ENCODE data around the gene MCU.
"Not testable (repeated sequence)": the region's sequence is repeated elsewhere in the genome, so short reads cannot be mapped to it uniquely, and the experiment has no call there.

Gene MCU

DNA sequence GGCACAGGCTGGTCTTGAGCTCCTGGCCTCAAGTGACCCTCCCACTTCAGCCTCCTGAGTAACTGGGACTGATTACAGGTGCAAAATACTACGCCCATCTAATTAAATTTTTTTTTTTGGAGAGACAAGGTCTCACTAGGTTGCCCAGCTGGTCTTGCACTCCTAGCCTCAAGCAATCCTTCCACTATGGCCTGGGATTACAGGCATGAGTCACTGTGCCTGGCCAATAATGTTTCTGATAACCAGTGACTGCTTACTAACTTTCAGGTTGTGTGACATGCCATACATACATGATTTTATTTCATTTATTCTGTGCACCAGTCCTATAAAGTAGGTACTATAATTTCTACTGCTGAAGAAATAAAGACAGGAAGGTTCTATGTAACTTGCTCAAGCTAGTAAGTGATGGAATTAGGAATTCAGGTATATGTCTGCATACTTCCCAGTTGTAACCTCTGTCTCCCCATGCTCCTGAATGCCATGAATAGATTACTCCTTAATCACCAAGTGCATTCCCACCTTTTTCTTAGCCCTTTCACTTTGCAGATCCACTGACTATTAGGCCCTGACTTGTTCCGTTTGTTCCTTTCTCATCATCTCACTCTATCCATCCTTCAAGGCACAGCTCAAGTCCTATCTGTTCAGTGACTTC, 28.1 kb downstream of the MCU start:
- in situ Hi-C loops (cut with HindIII; ENCODE audit: low pct_ligation_motif_present, low pct_unique_long_range_greater_than_20kb, low sequenced_read_pairs), result no loop called here
- peak; percentile 26 for DNase-seq

DNA sequence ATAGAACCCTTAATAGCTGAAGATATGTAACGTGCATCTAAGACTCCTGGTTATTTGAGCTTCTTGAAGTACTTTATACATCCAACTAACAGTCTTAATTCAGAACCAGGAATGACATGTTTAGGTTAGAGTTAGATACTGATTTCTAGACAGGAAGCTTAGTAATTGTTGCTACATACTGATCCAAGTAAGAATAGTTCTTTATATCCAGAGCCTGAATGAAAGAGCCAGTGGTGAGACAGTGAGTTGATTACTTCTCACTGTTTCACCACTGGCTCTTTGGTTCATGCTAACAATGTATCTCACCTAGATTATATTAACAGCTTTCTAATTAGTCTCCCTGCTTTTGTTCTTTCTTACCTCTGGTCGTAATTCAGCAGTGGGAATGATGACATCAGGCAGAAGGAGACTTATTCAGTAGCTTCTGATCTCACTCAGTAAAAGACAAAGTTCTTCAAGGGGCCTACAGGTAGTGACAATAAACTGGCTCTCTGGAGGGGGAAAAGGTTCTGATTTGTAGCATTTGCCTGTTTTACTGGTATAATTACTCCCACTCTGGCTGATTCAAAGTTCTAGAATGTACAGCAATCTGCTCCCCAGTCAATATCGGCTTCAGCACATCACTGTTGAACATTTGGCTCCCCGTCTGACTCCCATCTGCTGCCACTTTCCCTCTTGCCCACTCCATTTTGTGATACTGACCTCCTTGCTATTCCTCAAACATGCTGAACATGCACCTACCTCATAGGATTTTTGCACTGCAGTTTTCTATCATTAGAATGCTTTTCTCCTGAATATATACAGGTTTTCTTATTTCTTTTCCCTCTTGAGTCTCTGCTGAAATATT, 29.1 kb downstream of the MCU start:
- in situ Hi-C loops (cut with HindIII; ENCODE audit: low pct_ligation_motif_present, low pct_unique_long_range_greater_than_20kb, low sequenced_read_pairs), result no loop called here

DNA sequence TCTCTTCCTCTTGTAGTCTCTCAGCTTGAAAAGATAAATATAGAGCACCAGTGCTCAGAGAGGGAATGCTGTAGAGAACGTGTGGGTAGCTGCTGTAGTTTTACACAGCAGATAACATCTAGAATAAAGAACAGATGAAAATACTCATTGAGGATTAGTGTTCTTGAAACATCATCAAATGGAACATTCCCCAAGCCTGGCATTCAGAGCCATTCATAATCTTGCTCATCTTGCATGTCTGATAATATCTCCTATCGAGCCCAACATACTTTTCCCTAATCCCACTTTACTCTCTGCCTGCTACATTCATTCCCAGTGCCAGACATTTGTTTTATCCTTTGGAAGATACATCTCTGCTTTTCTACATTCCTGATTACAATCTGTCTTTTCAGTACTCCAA, 35.2 kb downstream of the MCU start:
- no peak for DNase-seq

More for the DNA sequence above, 29.1 kb downstream of the MCU start:
- no peak for DNase-seq

DNA sequence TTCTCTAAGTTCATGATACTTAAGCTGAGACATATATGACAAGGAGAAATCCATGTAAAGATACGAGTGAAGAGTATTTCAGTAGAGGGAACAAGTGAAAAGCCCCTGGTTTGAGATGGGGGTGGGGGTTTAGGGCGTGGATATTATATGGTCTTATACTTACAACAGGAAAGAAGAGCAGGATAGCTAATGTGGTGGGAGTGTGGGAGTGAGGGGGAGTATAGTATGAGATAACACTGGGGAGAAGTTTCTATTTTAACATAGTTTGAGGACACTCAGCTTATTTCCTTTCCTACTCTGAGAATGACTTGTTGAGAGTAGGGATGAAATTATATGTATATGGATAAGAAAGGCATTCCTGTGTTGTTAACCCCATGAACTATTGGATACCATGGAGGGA, 36.5 kb downstream of the MCU start:
- no peak for DNase-seq
- in situ Hi-C loops (cut with HindIII; ENCODE audit: low pct_ligation_motif_present, low pct_unique_long_range_greater_than_20kb, low sequenced_read_pairs), result no loop called here

More for the DNA sequence above, 35.2 kb downstream of the MCU start:
- in situ Hi-C loops (cut with HindIII; ENCODE audit: low pct_ligation_motif_present, low pct_unique_long_range_greater_than_20kb, low sequenced_read_pairs), result no loop called here

DNA sequence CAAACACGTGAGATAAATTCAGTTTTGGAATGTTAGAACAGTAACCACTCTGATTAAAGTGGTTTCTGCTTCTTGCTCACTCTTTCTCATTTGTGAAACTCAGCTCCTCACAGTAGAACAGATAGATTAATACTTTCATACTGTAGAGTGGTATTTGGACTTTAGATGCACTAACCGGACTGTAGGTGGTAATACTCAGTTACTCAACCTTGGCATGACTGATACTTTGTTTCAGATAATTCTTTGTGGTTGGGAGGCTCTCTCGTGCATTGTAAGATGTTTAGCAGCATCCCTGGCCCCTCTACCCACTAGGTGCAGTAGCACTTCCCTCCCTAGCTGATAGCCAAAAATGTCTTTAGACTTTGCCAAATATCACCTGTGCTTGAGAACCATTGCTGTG, 37.6 kb downstream of the MCU start:
- in situ Hi-C loops (cut with HindIII; ENCODE audit: low pct_ligation_motif_present, low pct_unique_long_range_greater_than_20kb, low sequenced_read_pairs), result no loop called here
- DNase-seq, result no peak

DNA sequence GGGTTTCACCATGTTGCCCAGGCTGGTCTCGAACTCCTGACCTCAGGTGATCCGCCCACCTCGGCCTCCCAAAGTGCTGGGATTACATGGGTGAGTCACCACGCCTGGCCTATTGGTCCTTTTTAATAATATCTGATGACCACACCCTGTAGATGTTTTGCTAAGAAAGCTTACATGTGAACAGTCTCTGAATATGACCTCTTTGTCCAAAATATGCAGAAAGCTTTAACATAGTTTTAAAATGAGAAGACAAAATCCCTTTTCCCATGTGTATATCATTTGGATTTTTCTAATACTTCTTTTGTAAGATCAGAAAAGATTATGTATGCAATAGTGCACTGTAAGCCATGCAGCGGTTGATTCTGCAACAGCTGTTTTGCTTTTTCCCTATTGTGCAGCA, 38.5 kb downstream of the MCU start:
- in situ Hi-C loops (cut with HindIII; ENCODE audit: low pct_ligation_motif_present, low pct_unique_long_range_greater_than_20kb, low sequenced_read_pairs), result no loop called here
- DNase-seq, result no peak

DNA sequence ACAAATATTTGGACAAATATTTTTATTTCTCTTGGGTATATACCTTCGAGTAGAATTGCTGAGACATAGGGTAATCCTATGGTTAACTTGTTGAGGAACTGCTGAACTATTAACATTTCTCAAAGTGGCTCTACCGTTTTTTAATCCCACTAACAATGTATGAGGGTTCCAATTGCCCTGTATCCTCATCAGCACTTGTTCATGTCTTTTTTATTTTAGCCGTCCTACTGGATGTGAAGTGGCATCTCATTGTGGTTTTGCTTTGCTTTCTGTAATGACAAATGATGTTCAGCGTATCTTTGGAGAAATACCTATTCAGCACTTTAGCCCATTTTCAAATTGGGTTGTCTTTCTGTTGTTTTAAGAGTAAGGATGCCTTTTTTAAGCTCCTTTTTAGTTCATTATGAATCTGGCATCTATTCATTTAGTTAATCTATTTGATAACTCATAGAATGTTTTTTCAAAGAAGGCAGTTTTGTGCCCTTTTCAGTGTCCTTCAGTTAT, 40.0 kb downstream of the MCU start:
- no peak for DNase-seq
- in situ Hi-C loops (cut with HindIII; ENCODE audit: low pct_ligation_motif_present, low pct_unique_long_range_greater_than_20kb, low sequenced_read_pairs), result no loop called here

DNA sequence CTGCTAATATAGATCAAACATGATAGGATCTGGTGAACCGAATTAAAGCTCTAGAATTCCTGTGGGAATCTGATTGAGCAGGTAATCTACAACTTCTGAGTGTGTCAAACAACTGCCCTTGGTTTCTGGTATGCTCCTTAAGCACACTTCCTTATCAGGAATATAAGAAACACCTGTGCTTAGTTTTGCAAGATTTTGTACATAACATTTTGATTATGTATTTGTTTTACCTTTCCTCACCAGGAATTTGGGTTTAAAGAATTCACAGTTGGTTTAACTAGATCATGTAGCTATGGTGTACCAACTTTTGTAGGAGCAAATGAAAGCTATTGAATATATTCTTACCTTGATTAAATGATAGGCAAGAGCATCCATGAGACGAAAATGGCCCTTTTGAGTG, 40.6 kb downstream of the MCU start:
- no peak for DNase-seq

DNA sequence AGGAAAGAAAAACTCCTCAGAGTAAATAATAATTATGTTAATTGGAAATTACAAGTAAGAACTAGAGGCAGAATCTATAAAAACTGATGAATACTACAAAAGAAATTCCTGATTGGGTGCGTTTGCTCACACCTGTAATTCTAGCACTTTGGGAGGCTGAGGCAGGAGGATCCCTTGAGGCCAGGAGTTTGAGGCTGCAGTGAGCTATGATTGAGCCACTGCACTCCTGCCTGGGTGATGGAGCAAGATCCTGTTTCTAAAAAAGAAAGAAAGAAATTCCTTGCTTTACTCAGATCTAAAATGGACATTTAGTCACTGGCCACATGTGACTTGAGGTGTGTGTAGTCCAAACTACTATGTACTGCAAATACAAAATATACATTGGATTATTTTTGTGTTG, 42.0 kb downstream of the MCU start:
- in situ Hi-C loops (cut with HindIII; ENCODE audit: low pct_ligation_motif_present, low pct_unique_long_range_greater_than_20kb, low sequenced_read_pairs), result no loop called here
- no peak for DNase-seq

More for the DNA sequence above, 40.6 kb downstream of the MCU start:
- in situ Hi-C loops (cut with HindIII; ENCODE audit: low pct_ligation_motif_present, low pct_unique_long_range_greater_than_20kb, low sequenced_read_pairs), result no loop called here

DNA sequence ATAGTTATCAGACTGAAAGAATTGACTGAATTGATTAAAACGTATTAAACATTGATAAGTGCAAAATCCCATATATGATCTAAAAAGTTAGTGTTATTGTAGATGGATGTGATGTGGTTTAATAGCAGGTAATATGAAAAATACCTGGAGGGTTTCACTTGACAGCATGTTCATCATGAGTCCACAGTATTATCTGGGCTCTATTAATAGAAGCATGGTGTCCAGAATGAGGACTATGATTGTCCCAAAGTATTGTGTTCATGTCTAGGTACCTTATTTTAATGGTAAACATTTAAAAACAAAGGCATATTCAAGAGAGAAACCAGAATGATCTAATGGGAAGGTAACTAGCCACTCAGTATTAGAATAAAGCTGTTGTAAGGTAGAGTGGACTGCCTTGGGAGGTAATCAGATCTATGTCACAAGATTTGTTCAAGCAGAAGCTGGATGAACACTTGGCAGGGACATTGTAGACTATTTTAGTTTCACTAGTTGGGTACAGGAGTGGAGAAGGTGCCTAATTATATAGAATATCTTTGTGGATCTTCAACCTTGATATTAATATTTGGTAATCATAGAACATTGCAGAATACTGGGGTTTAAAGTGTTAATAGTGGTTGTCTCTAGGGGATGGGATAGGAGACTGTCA, 43.5 kb downstream of the MCU start:
- in situ Hi-C loops (cut with HindIII; ENCODE audit: low pct_ligation_motif_present, low pct_unique_long_range_greater_than_20kb, low sequenced_read_pairs), result no loop called here
- no peak for DNase-seq

DNA sequence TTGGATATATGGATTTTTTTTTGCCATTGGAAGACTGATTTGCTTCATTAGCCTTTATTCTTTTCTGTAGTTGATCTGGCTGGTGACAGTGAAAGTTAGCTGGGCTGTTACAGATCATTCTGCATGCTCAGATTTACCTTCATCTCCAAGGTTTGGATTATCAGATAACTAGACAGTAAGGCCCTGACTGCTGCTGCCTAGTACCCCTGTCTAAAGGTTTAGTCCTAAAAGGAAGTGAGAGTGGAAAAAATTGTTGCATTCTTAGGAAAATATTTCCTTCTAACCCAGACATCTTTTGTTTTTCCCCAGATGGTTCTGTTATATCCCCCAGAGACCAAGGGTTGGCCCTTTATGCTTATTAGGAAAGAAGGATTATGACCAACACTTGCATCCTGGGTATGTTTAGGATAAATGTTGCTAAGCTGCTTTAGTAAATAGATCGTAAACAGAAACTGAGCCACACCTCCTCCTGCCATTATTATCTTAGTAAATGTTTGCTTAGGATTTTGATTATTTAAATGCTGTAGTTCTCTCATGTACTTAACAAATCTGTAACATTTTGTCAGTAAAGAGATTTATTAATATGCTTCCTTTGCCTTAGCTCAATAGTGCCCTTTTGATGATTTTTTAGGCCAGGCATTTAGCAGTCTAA, 44.4 kb downstream of the MCU start:
- no peak for DNase-seq
- in situ Hi-C loops (cut with HindIII; ENCODE audit: low pct_ligation_motif_present, low pct_unique_long_range_greater_than_20kb, low sequenced_read_pairs), result no loop called here

DNA sequence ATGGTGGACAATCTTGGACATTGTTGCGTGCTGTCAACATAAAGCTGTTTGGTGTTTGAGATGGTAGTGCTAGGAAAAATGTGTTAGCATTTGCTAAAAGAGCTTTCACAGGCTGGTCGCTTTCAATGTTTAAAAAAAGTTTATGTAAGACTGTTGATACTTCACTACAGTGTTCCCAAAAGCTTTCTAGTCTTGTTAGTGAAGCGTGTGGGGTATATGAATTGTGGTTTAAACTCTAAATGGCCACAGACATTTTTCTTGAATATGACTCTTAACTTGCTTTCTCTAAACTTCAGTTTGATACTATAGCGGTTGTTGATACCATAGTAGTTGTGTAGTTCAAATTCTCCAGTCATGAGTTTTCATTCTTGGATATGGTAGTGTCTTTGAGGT, 44.9 kb downstream of the MCU start:
- in situ Hi-C loops (cut with HindIII; ENCODE audit: low pct_ligation_motif_present, low pct_unique_long_range_greater_than_20kb, low sequenced_read_pairs), result no loop called here
- DNase-seq, result no peak

DNA sequence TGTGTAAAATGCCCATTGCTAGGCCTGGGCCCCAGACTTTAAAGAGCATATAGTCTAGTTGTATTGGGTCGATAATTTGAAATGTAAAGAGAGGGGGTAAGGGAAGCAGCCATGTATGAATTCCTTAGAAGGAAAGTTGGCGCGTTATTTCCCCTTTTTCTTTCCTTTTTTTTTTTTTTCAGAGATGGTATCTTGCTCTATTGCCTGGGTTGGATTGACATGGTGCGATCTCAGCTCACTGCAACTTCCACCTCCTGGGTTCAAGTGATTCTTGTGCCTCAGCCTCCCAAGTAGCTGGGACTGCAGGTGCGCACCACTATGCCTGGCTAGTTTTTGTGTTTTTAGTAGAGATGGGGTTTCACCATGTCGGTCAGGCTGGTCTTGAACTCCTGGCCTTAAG, 45.4 kb downstream of the MCU start:
- DNase-seq; in situ Hi-C loops (cut with HindIII; ENCODE audit: low pct_ligation_motif_present, low pct_unique_long_range_greater_than_20kb, low sequenced_read_pairs): not testable (repeated sequence)

DNA sequence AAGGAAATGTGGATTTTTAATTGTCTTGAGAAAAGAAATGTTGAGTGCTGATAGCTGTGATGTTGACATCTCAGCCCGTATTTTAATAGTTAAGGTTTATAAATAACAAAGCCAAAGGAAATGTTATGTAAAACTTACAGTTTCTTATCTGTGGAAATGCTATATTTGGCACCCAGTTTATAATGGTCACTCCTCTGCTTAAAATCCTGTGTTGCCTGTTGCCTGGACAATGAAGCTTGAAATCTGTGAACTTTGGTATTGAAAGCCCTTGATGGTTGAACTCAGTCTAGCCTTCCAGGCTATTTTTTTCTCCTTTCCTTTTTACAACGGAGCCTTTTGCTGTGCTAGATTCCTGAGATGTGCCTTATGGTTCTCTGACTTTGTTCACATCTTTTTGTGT, 46.5 kb downstream of the MCU start:
- DNase-seq, result no peak
- in situ Hi-C loops (cut with HindIII; ENCODE audit: low pct_ligation_motif_present, low pct_unique_long_range_greater_than_20kb, low sequenced_read_pairs), result no loop called here

DNA sequence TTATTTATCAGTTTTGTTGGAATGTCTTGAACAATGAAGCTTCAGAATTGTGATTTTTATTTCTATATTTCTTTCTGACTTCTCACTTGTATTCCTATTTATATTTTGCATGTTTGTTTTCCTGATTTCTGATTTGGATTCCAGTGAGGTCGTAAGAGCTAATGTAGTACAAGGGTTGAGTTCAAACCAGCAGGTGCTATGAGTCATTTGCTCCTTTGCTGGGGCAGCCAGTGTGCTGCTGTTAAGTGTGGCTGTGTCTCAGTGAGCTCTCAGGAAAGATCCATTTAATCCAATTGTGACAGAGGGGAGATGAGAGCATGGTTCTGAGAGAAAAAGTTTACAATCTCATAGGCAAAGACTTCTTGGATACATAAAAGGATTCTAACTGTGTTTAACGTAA, 48.6 kb downstream of the MCU start:
- in situ Hi-C loops (cut with HindIII; ENCODE audit: low pct_ligation_motif_present, low pct_unique_long_range_greater_than_20kb, low sequenced_read_pairs), result no loop called here
- peak; percentile 73 for DNase-seq

DNA sequence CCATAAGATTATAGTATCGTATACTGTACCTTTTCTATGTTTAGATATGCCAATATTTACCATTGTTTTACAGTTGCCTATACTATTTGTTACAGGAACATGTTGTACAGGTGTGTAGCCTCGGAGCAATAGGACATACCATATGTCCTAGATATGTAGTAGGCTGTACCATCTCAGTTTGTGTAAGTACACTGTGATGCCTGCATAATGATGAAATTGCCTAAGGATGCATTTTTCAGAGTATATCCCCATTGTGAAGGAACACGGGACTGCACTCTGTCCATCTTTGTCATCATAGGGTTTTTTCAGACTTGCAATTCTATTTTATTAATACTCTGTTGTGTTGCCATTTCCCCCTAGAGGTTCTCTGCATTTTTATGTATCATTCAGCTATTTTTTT, 50.1 kb downstream of the MCU start:
- in situ Hi-C loops (cut with HindIII; ENCODE audit: low pct_ligation_motif_present, low pct_unique_long_range_greater_than_20kb, low sequenced_read_pairs), result no loop called here
- no peak for DNase-seq

DNA sequence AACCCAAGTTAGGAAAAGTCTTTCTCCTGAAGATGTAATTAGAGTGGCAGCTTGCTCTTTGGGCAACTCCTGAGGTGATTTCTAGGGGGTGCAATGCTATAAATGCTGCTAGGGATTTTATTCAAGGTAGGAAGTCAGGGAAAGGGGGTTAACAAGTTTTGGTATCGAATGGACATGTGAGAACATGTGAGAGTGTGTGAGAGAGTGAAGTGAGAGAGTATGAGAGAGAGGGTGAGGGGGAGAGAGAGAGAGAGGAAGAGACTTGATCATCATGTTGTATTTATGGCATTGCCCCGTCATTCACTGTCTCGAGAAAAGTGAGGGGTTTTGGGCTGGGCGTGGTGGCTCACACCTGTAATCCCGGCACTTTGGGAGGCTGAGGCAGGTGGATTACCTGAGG, 50.9 kb downstream of the MCU start:
- in situ Hi-C loops (cut with HindIII; ENCODE audit: low pct_ligation_motif_present, low pct_unique_long_range_greater_than_20kb, low sequenced_read_pairs), result no loop called here
- no peak for DNase-seq

DNA sequence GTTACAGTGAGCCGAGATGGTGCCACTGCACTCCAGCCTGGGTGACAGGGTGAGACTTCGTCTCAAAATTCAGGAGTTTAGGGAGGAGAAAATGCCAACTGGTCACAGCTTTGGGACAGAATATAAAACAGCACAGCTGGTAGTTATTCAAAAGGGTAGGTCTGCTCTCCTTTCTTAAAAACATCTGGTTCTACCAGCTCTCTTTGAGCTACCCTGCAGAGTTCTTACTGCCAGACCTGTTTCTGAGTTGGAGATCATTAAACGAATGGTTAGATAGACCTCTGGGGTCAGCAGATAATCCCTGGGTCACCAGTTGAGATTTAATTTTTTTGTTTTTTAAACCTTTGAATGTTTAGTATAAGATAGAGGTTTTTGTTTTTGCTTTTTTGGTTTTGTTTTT, 52.6 kb downstream of the MCU start:
- DNase-seq, result no peak
- in situ Hi-C loops (cut with HindIII; ENCODE audit: low pct_ligation_motif_present, low pct_unique_long_range_greater_than_20kb, low sequenced_read_pairs), result no loop called here
